Measurements from ENCODE around the gene MAP3K14. TPM values are rescaled to one million over a fixed set of nuclear protein-coding genes. Genes with fewer than 3 reads are reported as not detected.
A peak's percentile ranks its signal among the peaks of the same experiment; 100 is the strongest.

MAP3K14 gene
- total and polyA plus RNA-seq, 10 of the 15 experiments (the other 5 are each of a cell fraction or from before 2014, with no cell fraction given) = 2.1 to 33.3 (median 19.7) TPM

GRCh38 chr17:45302649-45303173 lies 14.1 kb downstream of the MAP3K14 start (continued):
- TF ChIP-seq ZBTB40 (IDR thresholded peaks at IDR 0.05; ENCODE audit: borderline replicate concordance) (no peak), HDAC6 (IDR thresholded peaks at IDR 0.05; ENCODE audit: unreplicated experiment) (no peak), SUPT20H (IDR thresholded peaks at IDR 0.05; ENCODE audit: borderline replicate concordance, control insufficient read depth, low read depth, low read length) (no peak), BRCA1 (IDR thresholded peaks at IDR 0.05; ENCODE audit: low read depth, low read length) (no peak), RELB (IDR thresholded peaks at IDR 0.05; ENCODE audit: low read depth) (peak; percentile 73), ATF3 (IDR thresholded peaks at IDR 0.05; ENCODE audit: borderline replicate concordance, extremely low read depth, low read depth, low read length) (no peak), CREB1 (IDR thresholded peaks at IDR 0.05; ENCODE audit: low read depth) (no peak; the same call in 1 of the 2 replicates), POU2F2 (IDR thresholded peaks at IDR 0.05; ENCODE audit: borderline replicate concordance, low read depth, low read length) (peak; percentile 80; the same call in 1 of the 3 replicates), NR2C1 (IDR thresholded peaks at IDR 0.05) (no peak), IKZF1 (conservative IDR thresholded peaks at IDR 0.05) (peak; percentile 86), ELK1 (IDR thresholded peaks at IDR 0.05; ENCODE audit: low read depth, low read length) (no peak), FOXK2 (IDR thresholded peaks at IDR 0.05) (no peak), HDAC2 (IDR thresholded peaks at IDR 0.05) (no peak), BHLHE40 (IDR thresholded peaks at IDR 0.05; ENCODE audit: borderline replicate concordance in 1 of 2, low read depth in 2 of 2, low read length in 1 of 2) (peak; percentile 82 to 90), FOS (IDR thresholded peaks at IDR 0.05; ENCODE audit: borderline replicate concordance, extremely low read depth, insufficient read length) (no peak), EZH2 (IDR thresholded peaks at IDR 0.05; ENCODE audit: borderline replicate concordance, control insufficient read depth, low read depth, low read length) (no peak), REST (IDR thresholded peaks at IDR 0.05; ENCODE audit: low read depth, low read length) (no peak)

All from GM12878 (cell line).